OCI-LY7 (cell line): ENCODE data around the gene TCF15. TPM values are rescaled to one million over a fixed set of nuclear protein-coding genes. Genes with fewer than 3 reads are reported as not detected.

Experiments
- BruUV-seq: library from RNA; stranded (reverse); fragments of 400-500 nt; replicated peaks from 2 replicates; lab custom pipeline; 2021; lab: Mats Ljungman, UMichigan
- CTCF ChIA-PET: fragments of 300-600 bp; sonication (Branson Sonifier 250); formaldehyde crosslinking; loops from one replicate; lab custom pipeline; 2022; ENCODE audit warnings: antibody characterized with exemption; ENCODE audit not compliant: unreplicated experiment; lab: Charles Lee
- POLR2A ChIA-PET: fragments of 300-600 bp; sonication (Branson Sonifier 250); formaldehyde crosslinking; loops from one replicate; lab custom pipeline; 2022; ENCODE audit warnings: antibody characterized with exemption; lab: Charles Lee
- DNase-seq: peaks from one replicate; pipeline ENCODE4 v3.0.0-alpha.2; 2015; ENCODE audit warnings: low spot score
- H2AFZ ChIP-seq: fragments of 200-600 bp; sonication (generic), shearing (Covaris generic); 2 replicates; pipeline ENCODE4 v1.6.1; 2014; ENCODE audit warnings: mild to moderate bottlenecking, antibody characterized with exemption, low read length, moderate library complexity
- H3K27ac ChIP-seq: fragments of 200-600 bp; sonication (generic); 2 replicates; pipeline ENCODE4 v1.5.1; 2014; ENCODE audit warnings: mixed run types, low read depth, mild to moderate bottlenecking, moderate library complexity, low read length, inconsistent platforms; ENCODE audit not compliant: poor library complexity, severe bottlenecking
- H3K36me3 ChIP-seq: fragments of 200-600 bp; sonication (generic); 2 replicates; pipeline ENCODE4 v1.6.1; 2014; ENCODE audit warnings: mild to moderate bottlenecking, antibody characterized with exemption, low read length, moderate library complexity, mixed read lengths; ENCODE audit not compliant: insufficient read depth
- H3K4me1 ChIP-seq: fragments of 200-600 bp; sonication (generic); 2 replicates; pipeline ENCODE4 v1.5.1; 2014; ENCODE audit warnings: mild to moderate bottlenecking, low read length; ENCODE audit not compliant: insufficient read depth, poor library complexity, severe bottlenecking
- H3K4me2 ChIP-seq: fragments of 200-600 bp; sonication (generic); 2 replicates; pipeline ENCODE4 v1.6.1; 2014; ENCODE audit warnings: mild to moderate bottlenecking, low read length
- H3K4me3 ChIP-seq: fragments of 200-600 bp; sonication (generic); 2 replicates; pipeline ENCODE4 v1.5.1; 2014; ENCODE audit warnings: mild to moderate bottlenecking, low read depth, low read length; ENCODE audit not compliant: poor library complexity, severe bottlenecking
- H3K79me2 ChIP-seq: fragments of 200-600 bp; sonication (generic); 2 replicates; pipeline ENCODE4 v1.6.1; 2016; ENCODE audit warnings: low read depth, mild to moderate bottlenecking, low read length, moderate library complexity, mixed read lengths; ENCODE audit not compliant: insufficient read depth
- H3K9me2 ChIP-seq: fragments of 200-600 bp; sonication (generic); 2 replicates; pipeline ENCODE4 v1.6.1; 2016; ENCODE audit warnings: mild to moderate bottlenecking, low read length, mixed read lengths; ENCODE audit not compliant: insufficient read depth
- H3K9me3 ChIP-seq: fragments of 200-600 bp; sonication (generic); 2 replicates; pipeline ENCODE4 v1.6.1; 2014; ENCODE audit warnings: mild to moderate bottlenecking, mixed run types, low read length, mixed read lengths
- H4K20me1 ChIP-seq: fragments of 200-600 bp; sonication (generic); 2 replicates; pipeline ENCODE4 v1.6.1; 2014; ENCODE audit warnings: mild to moderate bottlenecking, antibody characterized with exemption, low read length, moderate library complexity, mixed read lengths; ENCODE audit not compliant: insufficient read depth
- EZH2phosphoT487 ChIP-seq: fragments of 200-600 bp; sonication (generic); IDR thresholded peaks from 2 replicates; pipeline ENCODE4 v1.6.1; 2018; ENCODE audit warnings: low read depth, borderline replicate concordance, mild to moderate bottlenecking, mixed run types, antibody characterized with exemption, low read length, moderate library complexity, mixed read lengths
- intact Hi-C: fragments of 100-400 bp; cut with micrococcal nuclease; formaldehyde crosslinking; loops from one replicate; pipeline ENCODE4 v1.10.0; 2022; ENCODE audit not compliant: unreplicated experiment
- total RNA-seq, 2 experiments: library from RNA; depleted of rRNA in 1 of 2; stranded (reverse); fragments of >200 nt in 1 of 2; shearing (Covaris generic) in 1 of 2; gene quantifications; 2 replicates each; pipeline ENCODE4 v1.2.3, GENCODE V29; 2014 to 2022
- TF ChIP-seq, protein P1 (sequence below): fragments of 200-600 bp; sonication (generic); conservative IDR thresholded peaks from 2 replicates; pipeline ENCODE4 v1.5.1; 2014; ENCODE audit warnings: mild to moderate bottlenecking, antibody characterized with exemption, low read length, moderate library complexity, mixed read lengths

The TCF15 gene
- total RNA-seq, 2 experiments from 2014 or later = not detected

DNA sequence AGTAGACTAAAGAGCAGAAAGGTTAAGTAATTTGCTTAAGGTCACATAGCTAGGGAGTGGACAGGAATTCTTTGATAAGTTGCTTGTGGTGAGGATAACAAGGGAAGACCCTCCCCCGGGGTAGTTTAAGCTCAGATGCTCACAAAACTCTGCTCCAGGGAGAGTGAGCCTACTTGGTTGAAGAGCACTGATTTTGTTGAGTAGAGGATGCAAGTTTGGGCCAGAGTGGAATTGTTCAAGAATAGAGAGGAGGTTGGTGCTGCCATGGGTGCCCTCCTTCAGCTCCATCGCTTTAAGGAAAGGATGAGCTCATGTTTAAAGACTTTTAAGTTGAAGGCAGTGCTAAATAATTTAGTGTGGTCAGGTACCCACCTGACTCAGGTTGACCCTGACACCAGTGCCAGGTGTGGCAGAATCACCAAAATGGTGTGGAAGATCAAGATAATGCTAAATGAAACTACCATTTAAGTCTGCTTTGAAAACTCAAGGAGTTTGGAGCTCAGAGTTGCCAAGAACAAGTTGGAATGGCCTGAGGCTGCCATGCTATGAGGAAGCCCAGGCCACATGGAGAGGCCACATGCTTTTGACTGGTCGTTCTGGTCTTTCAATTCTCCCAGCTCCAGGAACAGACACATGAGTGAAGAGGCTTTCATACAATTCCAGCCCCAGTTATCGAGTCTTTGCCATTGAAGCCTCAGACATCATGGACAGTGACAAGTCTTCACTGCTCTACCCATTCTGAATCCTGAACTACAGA lies 8.0 kb upstream of the TCF15 start:
- ChIA-PET CTCF (no interaction called here), POLR2A (interaction anchor here (0.7 kb wide), 1 partner anchor 34 kb away, joined by 4 read pairs; no protein-coding TSS in a partner anchor)
- no TSS peak for BruUV-seq
- intact Hi-C loops = no loop called here
- H3K4me1 ChIP-seq = peaks cover 6% of the 10 kb centered on the region
- no peaks in the 10 kb centered on the region for H3K9me3 ChIP-seq
- no peaks in the 10 kb centered on the region for H3K79me2 ChIP-seq
- TF ChIP-seq, protein P1, sequence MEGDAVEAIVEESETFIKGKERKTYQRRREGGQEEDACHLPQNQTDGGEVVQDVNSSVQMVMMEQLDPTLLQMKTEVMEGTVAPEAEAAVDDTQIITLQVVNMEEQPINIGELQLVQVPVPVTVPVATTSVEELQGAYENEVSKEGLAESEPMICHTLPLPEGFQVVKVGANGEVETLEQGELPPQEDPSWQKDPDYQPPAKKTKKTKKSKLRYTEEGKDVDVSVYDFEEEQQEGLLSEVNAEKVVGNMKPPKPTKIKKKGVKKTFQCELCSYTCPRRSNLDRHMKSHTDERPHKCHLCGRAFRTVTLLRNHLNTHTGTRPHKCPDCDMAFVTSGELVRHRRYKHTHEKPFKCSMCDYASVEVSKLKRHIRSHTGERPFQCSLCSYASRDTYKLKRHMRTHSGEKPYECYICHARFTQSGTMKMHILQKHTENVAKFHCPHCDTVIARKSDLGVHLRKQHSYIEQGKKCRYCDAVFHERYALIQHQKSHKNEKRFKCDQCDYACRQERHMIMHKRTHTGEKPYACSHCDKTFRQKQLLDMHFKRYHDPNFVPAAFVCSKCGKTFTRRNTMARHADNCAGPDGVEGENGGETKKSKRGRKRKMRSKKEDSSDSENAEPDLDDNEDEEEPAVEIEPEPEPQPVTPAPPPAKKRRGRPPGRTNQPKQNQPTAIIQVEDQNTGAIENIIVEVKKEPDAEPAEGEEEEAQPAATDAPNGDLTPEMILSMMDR = no peak
- TF ChIP-seq EZH2phosphoT487 = no peak
- DNase-seq = no peak
- no peaks in the 10 kb centered on the region for H4K20me1 ChIP-seq
- no peak overlapping the region for H3K4me2 ChIP-seq
- H3K4me3 ChIP-seq = no peak overlapping the region
- no peak overlapping the region for H3K27ac ChIP-seq
- no peaks in the 10 kb centered on the region for H3K36me3 ChIP-seq
- no peaks in the 10 kb centered on the region for H3K9me2 ChIP-seq
- no peak overlapping the region for H2AFZ ChIP-seq

DNA sequence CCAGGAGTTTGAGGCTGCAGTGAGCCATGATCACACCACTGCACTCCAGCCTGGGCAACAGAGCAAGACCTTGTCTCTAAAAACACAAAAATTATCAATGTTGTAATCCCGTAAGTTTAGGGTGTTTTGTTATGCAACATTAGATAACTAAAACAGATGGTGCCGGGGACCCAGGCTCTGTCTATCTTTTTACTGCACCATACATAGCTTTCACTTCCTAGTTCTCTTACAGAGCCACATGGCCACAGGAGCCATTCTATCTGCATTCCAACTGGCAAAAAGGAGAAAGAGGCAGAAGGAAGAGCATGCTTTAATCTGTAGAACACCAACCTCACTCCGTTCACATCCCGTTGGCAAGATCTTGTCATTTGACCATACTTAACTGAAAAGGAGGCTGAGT lies 5.4 kb upstream of the TCF15 start:
- BruUV-seq = no TSS peak
- ChIA-PET POLR2A (no interaction called here), CTCF (no interaction called here)
- TF ChIP-seq EZH2phosphoT487 = no peak
- no peak for DNase-seq
- H3K4me1 ChIP-seq = peaks cover 6% of the 10 kb centered on the region
- no peaks in the 10 kb centered on the region for H3K9me3 ChIP-seq
- no peak overlapping the region for H3K4me3 ChIP-seq
- no peaks in the 10 kb centered on the region for H4K20me1 ChIP-seq
- no peaks in the 10 kb centered on the region for H3K79me2 ChIP-seq
- no peaks in the 10 kb centered on the region for H3K9me2 ChIP-seq
- no peak overlapping the region for H2AFZ ChIP-seq
- H3K36me3 ChIP-seq = no peaks in the 10 kb centered on the region
- intact Hi-C loops = no loop called here
- H3K4me2 ChIP-seq = no peak overlapping the region
- no peak overlapping the region for H3K27ac ChIP-seq

DNA sequence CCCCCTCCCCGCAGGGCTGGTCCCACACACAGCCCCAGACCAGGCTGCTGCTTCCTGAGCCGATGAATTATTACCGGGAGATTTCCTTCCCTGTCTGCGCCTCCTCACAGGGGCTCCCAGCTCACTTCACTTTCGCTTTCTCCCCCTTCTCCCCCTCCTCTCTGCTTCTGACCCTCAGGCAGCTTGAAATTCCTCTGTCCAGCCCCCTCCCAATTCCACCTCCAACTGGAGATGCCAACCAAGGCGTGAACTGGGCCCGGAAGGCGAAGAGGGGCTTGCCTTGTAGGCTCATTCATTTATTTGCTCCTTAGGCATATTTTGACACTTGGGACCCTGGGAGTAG lies 1.7 kb upstream of the TCF15 start:
- no TSS peak for BruUV-seq

More for the DNA sequence above, 1.7 kb upstream of the TCF15 start:
- DNase-seq = no peak
- Histone ChIP-seq H3K27ac (no peak overlapping the region), H3K9me2 (no peaks in the 10 kb centered on the region), H3K4me3 (no peak overlapping the region), H3K4me1 (peaks cover 6% of the 10 kb centered on the region), H3K36me3 (no peaks in the 10 kb centered on the region), H2AFZ (no peak overlapping the region), H3K79me2 (no peaks in the 10 kb centered on the region), H3K4me2 (no peak overlapping the region), H3K9me3 (no peaks in the 10 kb centered on the region), H4K20me1 (no peaks in the 10 kb centered on the region)
- intact Hi-C loops = no loop called here
- POLR2A ChIA-PET = interaction anchor here (1.2 kb wide), 1 partner anchor 27 kb away, joined by 3 read pairs; no protein-coding TSS in a partner anchor
- CTCF ChIA-PET = no interaction called here
- no peak for TF ChIP-seq EZH2phosphoT487
- TF ChIP-seq, protein P1 = no peak
